T-cell (primary cell): ENCODE results near the gene HOTAIR. TPM values are rescaled to one million over a fixed set of nuclear protein-coding genes. Genes with fewer than 3 reads are reported as not detected.

ENCODE experiments used
- ATAC-seq, 4 experiments: fragments of 200-7000 bp in 3 of 4; fragments of 150-1000 bp in 1 of 4; cut with Tn5 transposase; replicated peaks in 1 of 4; 1 replicate in 3 of 4; 2 replicates in 1 of 4; pipeline ENCODE4 v1.10.0; 2021; ENCODE audit warnings: moderate library complexity in 3 of 4, mild to moderate bottlenecking in 2 of 4, moderate number of reproducible peaks in 1 of 4
- CTCF ChIA-PET, 2 donors: fragments of 300-600 bp; sonication (Branson Sonifier 250); formaldehyde crosslinking; loops; one replicate each; lab custom pipeline; 2022; ENCODE audit warnings: antibody characterized with exemption in 2 of 2; lab: Charles Lee
- POLR2A ChIA-PET, 2 donors: fragments of 300-600 bp; sonication (Branson Sonifier 250); formaldehyde crosslinking; loops; one replicate each; lab custom pipeline; 2022; ENCODE audit warnings: antibody characterized with exemption in 2 of 2; lab: Charles Lee
- DNase-seq, 35 experiments: peaks; one replicate each; pipeline versions ENCODE4 v3.0.0 to v3.0.0-alpha.2; 2013 to 2023
- H3K27ac ChIP-seq: one replicate; pipeline ENCODE4 v1.5.1; 2013; ENCODE audit warnings: low read length
- H3K27me3 ChIP-seq, 2 experiments: replicated peaks in 1 of 2; 1 replicate in 1 of 2; 2 replicates in 1 of 2; pipeline versions ENCODE4 v1.6.1 to v1.7.0; 2013; ENCODE audit warnings: low read length in 1 of 2, mixed read lengths in 1 of 2; ENCODE audit not compliant: control insufficient read depth in 2 of 2, insufficient read depth in 2 of 2; ENCODE audit errors: extremely low read depth in 1 of 2
- H3K36me3 ChIP-seq, 2 donors: 1 replicate in 1 of 2; 2 replicates in 1 of 2; pipeline versions ENCODE4 v1.6.1 to v1.7.0; 2013; ENCODE audit warnings: low read length in 1 of 2; ENCODE audit not compliant: control insufficient read depth in 2 of 2, insufficient read depth in 1 of 2; ENCODE audit errors: extremely low read depth in 1 of 2
- H3K4me1 ChIP-seq, 2 experiments: 1 replicate in 1 of 2; 2 replicates in 1 of 2; pipeline versions ENCODE4 v1.6.1 to v1.7.0; 2013; ENCODE audit warnings: low read length in 2 of 2, mixed read lengths in 1 of 2; ENCODE audit not compliant: insufficient read depth in 2 of 2, control insufficient read depth in 1 of 2; ENCODE audit errors: extremely low read depth in 1 of 2
- H3K4me3 ChIP-seq, 2 donors: 1 replicate in 1 of 2; 2 replicates in 1 of 2; pipeline versions ENCODE4 v1.5.1 to v1.7.0; 2013; ENCODE audit warnings: mild to moderate bottlenecking in 2 of 2, low read length in 1 of 2, moderate library complexity in 1 of 2; ENCODE audit not compliant: control insufficient read depth in 1 of 2; ENCODE audit errors: extremely low read depth in 1 of 2
- H3K9me3 ChIP-seq: 2 replicates; pipeline ENCODE4 v1.7.0; 2013
- H3K27ac Mint-ChIP-seq, 2 donors: one replicate each; pipeline ENCODE4 v1.8.0; 2020 to 2021; ENCODE audit warnings: mild to moderate bottlenecking in 2 of 2, mixed read lengths in 2 of 2
- H3K27me3 Mint-ChIP-seq, 2 donors: one replicate each; pipeline ENCODE4 v1.8.0; 2021 to 2022; ENCODE audit warnings: mixed read lengths in 2 of 2
- H3K36me3 Mint-ChIP-seq: one replicate; pipeline ENCODE4 v1.8.0; 2021; ENCODE audit warnings: mixed read lengths
- H3K4me1 Mint-ChIP-seq, 3 donors: one replicate each; pipeline ENCODE4 v1.8.0; 2020 to 2022; ENCODE audit warnings: mixed read lengths in 3 of 3, mild to moderate bottlenecking in 1 of 3
- H3K4me3 Mint-ChIP-seq, 3 donors: one replicate each; pipeline ENCODE4 v1.8.0; 2020 to 2022; ENCODE audit warnings: mild to moderate bottlenecking in 3 of 3, mixed read lengths in 3 of 3, moderate library complexity in 3 of 3
- H3K9me3 Mint-ChIP-seq, 3 donors: one replicate each; pipeline ENCODE4 v1.8.0; 2020 to 2022; ENCODE audit warnings: mixed read lengths in 3 of 3
- WGBS: methylation state at CpG from one replicate; pipeline ENCODE4 v1.1.5; 2013; ENCODE audit warnings: missing lambda C conversion rate; ENCODE audit not compliant: insufficient coverage; 5-methylcytosine and 5-hydroxymethylcytosine counted together
- total RNA-seq, 35 experiments: library from RNA in 6 of 35; stranded (reverse) in 6 of 35; fragments of 120-200 nt in 1 of 35; gene quantifications; one replicate each; pipeline versions ENCODE4 v1.2.1 to v1.2.4 and lab custom pipeline; 2013 to 2026

The HOTAIR gene
- total RNA-seq, 5 donors from 2014 or later (not counting 1 experiment from before 2014, with no cell fraction given) = not detected

DNA sequence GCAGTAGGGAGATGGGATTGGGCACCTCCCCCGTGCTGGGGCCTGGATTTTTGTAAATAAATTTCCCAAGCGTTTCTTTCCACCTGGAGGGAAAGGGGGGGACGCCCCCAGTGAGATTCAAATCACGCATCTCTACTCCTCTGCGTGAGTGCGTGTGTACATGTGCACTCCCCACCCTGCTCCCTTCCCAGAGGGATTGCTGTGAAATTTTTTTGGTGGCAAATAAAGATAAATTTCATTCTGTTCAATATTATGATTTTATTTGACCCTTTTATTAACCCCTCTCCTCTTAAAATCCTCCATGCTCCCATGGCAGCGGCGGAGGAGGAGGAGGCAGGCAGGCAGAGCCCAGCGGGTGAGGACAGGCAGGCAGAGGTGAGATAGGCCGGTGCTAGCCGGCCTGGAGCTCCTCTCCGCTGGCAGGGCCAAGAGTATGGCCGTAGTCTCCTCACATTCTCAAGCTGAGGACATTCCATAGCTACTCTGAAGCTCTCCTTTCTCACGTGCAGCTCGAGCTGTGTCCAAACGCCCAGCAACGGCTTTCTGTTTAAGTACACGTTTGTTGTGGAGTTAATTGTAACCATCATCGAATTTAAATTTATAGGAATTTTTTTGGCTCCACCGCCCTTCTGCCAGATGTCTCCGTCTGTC lies 1.5 kb upstream of the HOTAIR start:
- Histone ChIP-seq H3K27me3 (peaks cover 29 to 97% of the 10 kb centered on the region in 2 experiments), H3K9me3 (no peaks in the 10 kb centered on the region), H3K36me3 (no peaks in the 10 kb centered on the region), H3K4me1 (peaks cover 5 to 46% of the 10 kb centered on the region in 2 experiments), H3K27ac (no peak overlapping the region), H3K4me3 (no peak overlapping the region)
- H3K4me1 Mint-ChIP-seq = peaks cover 16 to 31% (median 27%) of the 10 kb centered on the region in 3 donors
- H3K27ac Mint-ChIP-seq = peak overlapping the region in 1 of 2 donors; percentile 40
- WGBS = 20% methylated on average over 7 of the region's 21 CpGs
- ChIA-PET CTCF (interaction anchor here (0.5 to 0.7 kb wide), 3 partner anchors 9 to 496 kb away, joined by 3 to 8 read pairs (median 3); partner anchors contain the start of gene HOXC10 (in 1 of the 2)), POLR2A (no interaction called here)
- H3K36me3 Mint-ChIP-seq = peaks cover 7% of the 10 kb centered on the region
- peak overlapping the region in 1 of 3 donors; percentile 74 for H3K4me3 Mint-ChIP-seq
- DNase-seq (no peak), ATAC-seq (no peak)
- peaks cover 81 to 87% of the 10 kb centered on the region in 2 donors for H3K27me3 Mint-ChIP-seq
- H3K9me3 Mint-ChIP-seq = no peaks in the 10 kb centered on the region

DNA sequence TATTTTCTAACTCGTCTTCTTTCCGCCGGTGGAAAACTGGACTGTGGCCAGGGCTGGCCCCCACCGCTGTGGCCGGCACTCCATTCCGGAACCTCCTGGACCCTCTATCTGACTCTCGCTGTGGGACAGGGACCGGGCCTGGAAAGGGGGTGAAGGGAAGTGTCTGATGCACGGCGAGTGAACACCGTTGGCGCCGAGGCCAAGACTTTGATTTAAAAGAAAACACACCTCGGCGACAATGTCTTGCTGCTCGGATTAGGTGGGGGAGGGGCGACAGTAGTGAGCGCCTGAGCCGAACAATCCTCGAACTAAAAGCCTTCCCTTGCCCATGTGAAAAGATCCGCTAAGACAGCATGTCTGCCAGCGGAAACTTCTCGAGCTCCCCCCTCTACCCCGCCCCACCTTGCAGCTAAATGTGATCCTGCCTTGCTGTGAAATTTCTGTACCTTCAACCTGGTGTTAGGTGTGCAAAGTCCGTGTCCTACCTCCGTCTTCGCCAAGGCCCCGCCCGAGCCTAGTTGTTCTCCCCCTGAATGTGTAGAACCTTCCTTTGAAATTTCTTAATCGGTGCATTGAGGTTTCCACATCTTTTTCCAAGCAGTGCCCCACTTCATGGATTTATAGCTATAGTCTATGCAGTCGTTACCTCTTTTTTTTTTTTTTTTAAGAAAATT lies 862 bp upstream of the HOTAIR start:
- peaks cover 5 to 43% of the 10 kb centered on the region in 2 experiments for H3K4me1 ChIP-seq
- no peak overlapping the region for H3K27ac ChIP-seq
- ChIA-PET POLR2A (no interaction called here), CTCF (interaction anchor here in 1 of 2 donors (0.5 to 0.6 kb wide), 2 partner anchors 9 to 247 kb away, joined by 3 to 8 read pairs; partner anchors contain the start of gene HOXC10)
- no peaks in the 10 kb centered on the region for H3K9me3 Mint-ChIP-seq
- H3K27ac Mint-ChIP-seq = peak overlapping the region in 1 of 2 donors; percentile 59
- no peaks in the 10 kb centered on the region for H3K36me3 ChIP-seq
- DNase-seq (no peak), ATAC-seq (no peak)
- WGBS = 13% methylated on average over 22 of the region's 31 CpGs
- peaks cover 81 to 87% of the 10 kb centered on the region in 2 donors for H3K27me3 Mint-ChIP-seq
- peak overlapping the region; percentile 34 to 74 (median 44) for H3K4me3 Mint-ChIP-seq
- peaks cover 7% of the 10 kb centered on the region for H3K36me3 Mint-ChIP-seq
- H3K4me1 Mint-ChIP-seq = peaks cover 16 to 29% (median 27%) of the 10 kb centered on the region in 3 donors
- peaks cover 35 to 97% of the 10 kb centered on the region in 2 experiments for H3K27me3 ChIP-seq
- peak overlapping the region in 1 of 2 donors; percentile 49 for H3K4me3 ChIP-seq
- H3K9me3 ChIP-seq = no peaks in the 10 kb centered on the region

DNA sequence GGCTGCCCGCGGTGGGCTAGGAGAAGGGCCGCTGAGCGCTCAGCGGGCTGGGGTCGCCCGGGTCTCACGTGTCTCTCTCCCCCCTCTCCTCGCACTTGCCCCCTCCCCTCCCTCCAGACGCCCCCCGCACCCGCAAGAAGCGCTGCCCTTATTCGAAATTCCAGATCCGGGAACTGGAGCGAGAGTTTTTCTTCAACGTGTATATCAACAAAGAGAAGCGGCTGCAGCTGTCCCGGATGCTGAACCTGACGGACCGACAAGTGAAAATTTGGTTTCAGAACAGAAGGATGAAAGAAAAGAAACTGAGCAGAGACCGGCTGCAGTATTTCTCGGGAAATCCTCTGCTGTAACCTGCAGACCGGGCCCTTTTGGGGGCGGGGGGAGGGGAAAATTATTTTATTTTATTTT lies 314 bp upstream of the HOTAIR start:
- Mint-ChIP-seq H3K9me3 (no peaks in the 10 kb centered on the region), H3K36me3 (peaks cover 7% of the 10 kb centered on the region), H3K4me3 (peak overlapping the region; percentile 34 to 74 (median 44)), H3K27ac (no peak overlapping the region), H3K27me3 (peaks cover 81 to 87% of the 10 kb centered on the region in 2 donors), H3K4me1 (peaks cover 16 to 25% (median 24%) of the 10 kb centered on the region in 3 donors)
- ChIA-PET POLR2A (no interaction called here), CTCF (interaction anchor here in 1 of 2 donors (0.6 kb wide), 2 partner anchors 247 to 454 kb away, joined by 3 read pairs; no protein-coding TSS in a partner anchor)
- peak overlapping the region in 1 of 2 donors; percentile 49 for H3K4me3 ChIP-seq
- 7% methylated on average over 13 of the region's 25 CpGs for WGBS
- no peaks in the 10 kb centered on the region for H3K9me3 ChIP-seq
- H3K27ac ChIP-seq = no peak overlapping the region
- H3K4me1 ChIP-seq = peaks cover 5 to 41% of the 10 kb centered on the region in 2 experiments
- DNase-seq = no peak
- no peaks in the 10 kb centered on the region for H3K36me3 ChIP-seq
- ATAC-seq = no peak
- H3K27me3 ChIP-seq = peaks cover 35 to 97% of the 10 kb centered on the region in 2 experiments

DNA sequence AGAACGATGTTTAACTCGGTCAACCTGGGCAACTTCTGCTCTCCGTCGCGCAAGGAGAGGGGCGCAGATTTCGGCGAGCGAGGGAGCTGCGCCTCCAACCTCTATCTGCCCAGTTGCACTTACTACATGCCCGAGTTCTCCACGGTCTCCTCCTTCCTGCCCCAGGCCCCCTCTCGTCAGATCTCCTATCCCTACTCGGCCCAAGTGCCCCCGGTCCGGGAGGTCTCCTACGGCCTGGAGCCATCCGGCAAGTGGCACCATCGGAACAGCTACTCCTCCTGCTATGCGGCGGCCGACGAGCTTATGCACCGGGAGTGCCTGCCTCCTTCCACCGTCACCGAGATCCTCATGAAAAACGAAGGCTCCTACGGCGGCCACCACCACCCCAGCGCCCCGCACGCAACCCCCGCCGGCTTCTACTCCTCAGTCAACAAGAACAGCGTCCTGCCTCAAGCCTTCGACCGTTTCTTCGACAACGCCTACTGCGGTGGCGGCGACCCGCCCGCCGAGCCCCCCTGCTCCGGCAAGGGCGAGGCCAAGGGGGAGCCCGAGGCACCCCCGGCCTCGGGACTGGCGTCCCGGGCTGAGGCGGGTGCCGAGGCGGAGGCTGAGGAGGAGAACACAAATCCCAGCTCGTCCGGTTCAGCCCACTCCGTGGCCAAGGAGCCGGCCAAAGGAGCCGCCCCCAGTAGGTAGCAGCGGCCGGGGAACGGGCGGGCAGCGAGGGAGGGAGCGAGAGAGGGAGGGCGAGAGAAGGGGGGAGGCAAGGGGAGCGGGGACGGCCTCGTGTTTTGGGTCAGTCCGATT lies 1.3 kb downstream of the HOTAIR start:
- Mint-ChIP-seq H3K36me3 (peaks cover 7% of the 10 kb centered on the region), H3K27me3 (peaks cover 81 to 87% of the 10 kb centered on the region in 2 donors), H3K4me3 (peak overlapping the region; percentile 26 to 74 (median 39)), H3K27ac (peak overlapping the region; percentile 55 to 73), H3K9me3 (no peaks in the 10 kb centered on the region), H3K4me1 (peaks cover 16 to 25% (median 23%) of the 10 kb centered on the region in 3 donors)
- H3K27ac ChIP-seq = no peak overlapping the region
- CTCF ChIA-PET = interaction anchor here in 1 of 2 donors (0.6 kb wide), 1 partner anchor 12 kb away, joined by 4 read pairs; the partner anchor contains the start of gene HOXC10
- POLR2A ChIA-PET = no interaction called here
- no peaks in the 10 kb centered on the region for H3K9me3 ChIP-seq
- H3K4me1 ChIP-seq = peaks cover 5 to 41% of the 10 kb centered on the region in 2 experiments
- peak overlapping the region in 1 of 2 donors; percentile 36 for H3K4me3 ChIP-seq
- 11% methylated on average over 62 of the region's 71 CpGs for WGBS
- peak in 1 of 4 experiments; percentile 27 for ATAC-seq
- peaks cover 38 to 97% of the 10 kb centered on the region in 2 experiments for H3K27me3 ChIP-seq
- H3K36me3 ChIP-seq = no peaks in the 10 kb centered on the region
- DNase-seq = no peak

DNA sequence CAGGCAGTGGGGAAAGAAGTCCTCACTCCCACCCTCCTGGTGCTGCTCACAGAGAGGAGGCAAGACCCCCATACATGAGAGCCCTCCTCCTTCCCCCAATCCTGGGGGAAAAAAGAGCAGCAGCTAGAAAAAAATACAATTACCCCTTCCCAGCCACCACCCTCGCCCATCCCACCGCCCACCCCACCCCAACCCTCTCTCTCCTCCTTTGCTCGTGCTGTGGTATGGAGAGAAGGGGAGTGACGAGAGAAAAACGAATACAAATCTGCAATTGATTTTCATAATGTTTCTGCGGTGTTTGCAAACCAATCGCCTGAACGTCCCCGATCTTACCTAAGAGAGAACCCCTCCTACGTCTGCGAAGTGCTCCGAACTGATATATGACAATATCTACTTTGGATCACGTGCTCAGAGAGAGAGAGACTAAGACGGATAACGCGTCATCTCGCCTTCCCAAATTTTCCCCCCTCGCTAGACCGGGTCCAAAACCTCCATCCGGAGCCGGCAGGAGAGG lies 2.0 kb downstream of the HOTAIR start, which contains the start of gene HOXC11:
Gene HOXC11 (plus strand): TSS at position 405 of the 514 bp plus-strand sequence. CDS start 116 bp downstream, outside the sequence.
- Histone ChIP-seq H3K27ac (no peak within 1 kb of the TSS), H3K27me3 (peaks cover 42 to 97% of the 10 kb centered on the region in 2 experiments), H3K9me3 (no peaks in the 10 kb centered on the region), H3K4me3 (peak within 1 kb of the TSS in 1 of 2 donors; percentile 36), H3K36me3 (no peaks in the 10 kb centered on the region), H3K4me1 (peaks cover 5 to 37% of the 10 kb centered on the region in 2 experiments)
- peaks cover 82 to 88% of the 10 kb centered on the region in 2 donors for H3K27me3 Mint-ChIP-seq
- 7% methylated on average over 14 of the region's 21 CpGs for WGBS
- ChIA-PET CTCF (no interaction called here), POLR2A (no interaction called here)
- H3K9me3 Mint-ChIP-seq = no peaks in the 10 kb centered on the region
- H3K4me3 Mint-ChIP-seq = peak within 1 kb of the TSS; percentile 26 to 74 (median 39)
- peak within 1 kb of the TSS; percentile 55 to 73 for H3K27ac Mint-ChIP-seq
- ATAC-seq = no peak
- H3K36me3 Mint-ChIP-seq = peaks cover 7% of the 10 kb centered on the region
- peaks cover 19 to 23% (median 22%) of the 10 kb centered on the region in 3 donors for H3K4me1 Mint-ChIP-seq
- no peak for DNase-seq
